GM13976 (cell line): Measurements from ENCODE around the gene RPLP1.

Experiments used
- DNase-seq: peaks from one replicate; pipeline ENCODE4 v3.0.0; 2012; ENCODE audit warnings: low spot score
- CTCF ChIP-seq: IDR thresholded peaks from 2 replicates; pipeline ENCODE4 v1.5.1; 2012; ENCODE audit warnings: borderline replicate concordance, mild to moderate bottlenecking; ENCODE audit not compliant: insufficient read depth; ENCODE audit errors: extremely low read depth, missing control alignments, control extremely low read depth
- in situ Hi-C: fragments of 300-500 bp; cut with MboI; formaldehyde crosslinking; loops from one replicate; pipeline ENCODE4 v1.12.0; 2022; ENCODE audit warnings: low sequenced_read_pairs, mixed read lengths, inconsistent platforms; ENCODE audit not compliant: unreplicated experiment

The RPLP1 gene

GRCh38 chr15:69479081-69479480 lies 26.5 kb downstream of the RPLP1 start:
- DNase-seq: no peak
- no peak for TF ChIP-seq CTCF
- in situ Hi-C loops: loop anchor here (25.0 kb wide), 1 partner anchor 1008 kb away; no protein-coding TSS in a partner anchor

DNA sequence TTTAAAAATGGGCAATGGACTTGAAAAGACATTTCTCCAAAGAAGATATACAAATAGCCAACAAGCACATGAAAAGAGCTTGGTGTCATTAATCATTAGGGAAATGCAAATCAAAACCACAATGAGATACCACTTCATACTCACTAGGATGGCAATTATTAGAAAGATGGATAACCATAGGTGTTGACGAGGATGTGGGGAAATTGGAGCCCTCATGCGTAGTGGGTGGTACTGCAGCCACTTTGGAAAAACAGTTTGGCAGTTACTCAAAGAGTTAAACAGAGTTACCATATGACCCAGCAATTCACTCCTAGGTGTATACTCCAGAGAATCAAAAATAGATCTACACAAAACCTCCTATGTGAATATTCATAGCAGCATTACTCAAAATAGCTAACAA lies 27.4 kb downstream of the RPLP1 start:
- DNase-seq: no peak
- in situ Hi-C loops: loop anchor here (25.0 kb wide), 1 partner anchor 1007 kb away; no protein-coding TSS in a partner anchor
- TF ChIP-seq CTCF: no peak

DNA sequence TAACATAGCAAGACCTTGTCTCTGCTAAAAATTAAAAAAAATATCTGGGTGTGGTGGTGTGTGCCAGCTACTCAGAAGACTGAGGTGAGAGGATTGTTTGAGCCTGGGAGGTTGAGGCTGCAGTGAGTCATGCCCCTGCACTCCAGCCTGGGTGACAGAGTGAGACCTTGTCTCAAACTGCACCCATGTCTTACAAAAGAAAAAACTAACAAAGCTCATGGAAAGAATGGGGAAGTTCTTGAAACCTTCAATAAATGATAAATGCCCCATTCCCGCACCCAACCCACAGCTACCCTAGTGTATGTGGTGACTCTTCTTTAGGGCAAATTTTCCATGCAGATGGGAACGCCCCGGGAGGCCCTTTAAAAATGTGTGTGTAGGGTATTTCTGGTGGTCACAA lies 28.3 kb downstream of the RPLP1 start:
- no peak for DNase-seq
- in situ Hi-C loops: loop anchor here (25.0 kb wide), 1 partner anchor 1006 kb away; no protein-coding TSS in a partner anchor
- no peak for TF ChIP-seq CTCF

- in situ Hi-C loops: loop anchor here (25.0 kb wide), 1 partner anchor 1005 kb away; no protein-coding TSS in a partner anchor
- DNase-seq: no peak
- no peak for TF ChIP-seq CTCF
Measured at GRCh38 chr15:69482686-69483256, 30.2 kb downstream of the RPLP1 start.

GRCh38 chr15:69484837-69485236 lies 32.2 kb downstream of the RPLP1 start:
- in situ Hi-C loops: loop anchor here (25.0 kb wide), 1 partner anchor 1002 kb away; no protein-coding TSS in a partner anchor
- no peak for TF ChIP-seq CTCF
- no peak for DNase-seq

DNA sequence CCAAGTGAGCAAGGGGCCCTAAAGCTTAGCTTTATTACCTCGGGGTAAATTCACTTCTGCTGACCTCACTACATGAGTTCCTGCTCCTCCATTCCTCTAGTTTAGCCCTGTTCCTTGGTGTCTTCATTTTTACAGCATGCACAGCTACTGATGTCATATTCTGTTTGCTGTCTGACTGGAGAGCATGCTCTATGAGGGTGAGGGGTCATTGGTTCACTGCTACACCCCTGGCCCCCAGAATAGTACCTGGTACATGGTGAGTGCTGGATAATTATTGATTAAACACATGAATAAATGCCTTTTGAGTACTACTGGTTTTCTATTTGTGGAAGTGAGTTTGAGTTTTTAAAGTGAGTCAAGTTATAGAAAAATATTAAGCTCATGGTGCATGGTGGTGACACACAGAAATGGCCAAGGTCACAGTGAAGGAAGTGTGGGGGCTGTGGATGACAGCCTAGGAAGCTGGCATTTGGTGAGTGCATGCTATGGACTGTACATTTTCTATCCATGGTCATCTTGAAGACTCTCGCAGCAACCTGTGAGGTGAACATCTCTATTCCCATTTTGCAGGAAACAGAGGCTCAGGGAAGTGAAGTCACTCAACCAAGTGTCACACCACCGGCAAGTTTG lies 34.0 kb downstream of the RPLP1 start:
- in situ Hi-C loops: loop anchor here (25.0 kb wide), 1 partner anchor 1001 kb away; no protein-coding TSS in a partner anchor
- DNase-seq: no peak
- no peak for TF ChIP-seq CTCF
